Brain microvascular endothelial cell (primary cell): ENCODE data around the gene CORO2A.

Experiments used
- DNase-seq: peaks from one replicate; pipeline ENCODE4 v3.0.0-alpha.2; 2020
- H3K27ac ChIP-seq: fragments of 250-450 bp; sonication (Bioruptor Pico); 2 replicates; pipeline ENCODE4 v1.5.1; 2020; ENCODE audit warnings: mild to moderate bottlenecking, moderate library complexity
- H3K27me3 ChIP-seq: fragments of 250-450 bp; sonication (Bioruptor Pico); replicated peaks from 2 replicates; pipeline ENCODE4 v1.5.1; 2020; ENCODE audit warnings: mild to moderate bottlenecking
- H3K36me3 ChIP-seq: fragments of 250-450 bp; sonication (Bioruptor Pico); replicated peaks from 2 replicates; pipeline ENCODE4 v1.5.1; 2020; ENCODE audit warnings: mild to moderate bottlenecking
- H3K4me3 ChIP-seq: 2 replicates; pipeline ENCODE4 v1.5.1; 2011; ENCODE audit warnings: low read depth, mild to moderate bottlenecking, control low read depth, low read length, moderate library complexity
- in situ Hi-C: cut with HindIII; loops from 2 replicates; pipeline ENCODE4 v1.10.0; 2017; ENCODE audit warnings: low sequenced_read_pairs, low pct_ligation_motif_present
- TF ChIP-seq, protein P1 (sequence below): IDR thresholded peaks from 2 replicates; pipeline ENCODE4 v1.5.1; 2011; ENCODE audit warnings: low read depth, mild to moderate bottlenecking, moderate library complexity, low read length, control low read depth, inconsistent platforms; ENCODE audit errors: missing control alignments

The CORO2A gene

GRCh38 chr9:98147582-98147981 lies 44.9 kb downstream of the CORO2A start:
- Histone ChIP-seq H3K27ac (no peak overlapping the region), H3K4me3 (no peak overlapping the region), H3K27me3 (no peaks in the 10 kb centered on the region), H3K36me3 (no peaks in the 10 kb centered on the region)
- in situ Hi-C loops, result no loop called here
- TF ChIP-seq, protein P1, sequence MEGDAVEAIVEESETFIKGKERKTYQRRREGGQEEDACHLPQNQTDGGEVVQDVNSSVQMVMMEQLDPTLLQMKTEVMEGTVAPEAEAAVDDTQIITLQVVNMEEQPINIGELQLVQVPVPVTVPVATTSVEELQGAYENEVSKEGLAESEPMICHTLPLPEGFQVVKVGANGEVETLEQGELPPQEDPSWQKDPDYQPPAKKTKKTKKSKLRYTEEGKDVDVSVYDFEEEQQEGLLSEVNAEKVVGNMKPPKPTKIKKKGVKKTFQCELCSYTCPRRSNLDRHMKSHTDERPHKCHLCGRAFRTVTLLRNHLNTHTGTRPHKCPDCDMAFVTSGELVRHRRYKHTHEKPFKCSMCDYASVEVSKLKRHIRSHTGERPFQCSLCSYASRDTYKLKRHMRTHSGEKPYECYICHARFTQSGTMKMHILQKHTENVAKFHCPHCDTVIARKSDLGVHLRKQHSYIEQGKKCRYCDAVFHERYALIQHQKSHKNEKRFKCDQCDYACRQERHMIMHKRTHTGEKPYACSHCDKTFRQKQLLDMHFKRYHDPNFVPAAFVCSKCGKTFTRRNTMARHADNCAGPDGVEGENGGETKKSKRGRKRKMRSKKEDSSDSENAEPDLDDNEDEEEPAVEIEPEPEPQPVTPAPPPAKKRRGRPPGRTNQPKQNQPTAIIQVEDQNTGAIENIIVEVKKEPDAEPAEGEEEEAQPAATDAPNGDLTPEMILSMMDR, result no peak
- no peak for DNase-seq

DNA sequence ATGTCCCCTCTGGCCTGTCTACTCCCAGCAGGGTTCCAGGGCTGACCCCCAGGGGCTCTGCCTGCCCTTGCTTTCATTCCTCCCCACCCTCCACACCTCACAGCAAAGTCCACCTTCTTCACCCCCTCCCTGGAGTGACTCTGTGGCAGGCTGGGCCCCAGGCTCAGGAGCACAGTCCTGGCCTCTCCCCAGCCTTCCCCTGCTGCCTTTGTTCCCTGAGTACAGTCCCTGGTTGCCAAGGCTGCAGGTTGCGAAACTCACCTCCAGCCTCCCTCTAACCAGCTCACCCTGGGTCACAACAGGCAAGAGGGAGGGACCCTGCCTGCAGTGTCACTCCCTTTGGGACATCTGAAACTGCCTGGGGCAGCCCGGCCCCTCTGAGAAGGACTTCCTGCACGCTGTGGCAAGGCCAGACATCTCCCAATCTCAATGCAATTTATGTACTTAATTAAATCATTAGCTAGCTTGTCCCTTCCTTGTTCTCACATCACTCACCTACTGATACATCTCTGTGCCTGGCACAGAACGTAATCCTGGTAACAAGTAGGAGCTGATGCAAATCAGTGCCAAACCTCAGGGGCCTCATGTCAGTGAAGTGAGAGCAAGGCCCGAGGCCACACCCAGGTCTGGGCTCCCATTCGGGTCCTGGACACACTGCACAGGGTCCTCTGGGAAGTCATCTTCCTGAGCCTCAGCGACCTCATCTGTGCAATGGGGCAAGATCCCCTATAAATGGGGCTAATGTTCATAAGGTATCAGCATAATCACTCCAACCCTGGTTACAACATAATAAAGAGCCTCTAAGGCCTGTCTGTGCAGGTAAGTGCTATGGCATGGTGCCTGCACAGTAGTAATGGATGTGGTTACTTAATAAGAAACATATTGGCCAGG lies 46.1 kb downstream of the CORO2A start:
- DNase-seq, result no peak
- Histone ChIP-seq H3K4me3 (no peak overlapping the region), H3K27me3 (no peaks in the 10 kb centered on the region), H3K36me3 (no peaks in the 10 kb centered on the region), H3K27ac (no peak overlapping the region)
- in situ Hi-C loops, result no loop called here
- TF ChIP-seq, protein P1, result no peak

GRCh38 chr9:98144631-98145030 lies 47.8 kb downstream of the CORO2A start:
- Histone ChIP-seq H3K36me3 (no peaks in the 10 kb centered on the region), H3K27me3 (no peaks in the 10 kb centered on the region), H3K27ac (no peak overlapping the region), H3K4me3 (no peak overlapping the region)
- in situ Hi-C loops, result no loop called here
- TF ChIP-seq, protein P1, result no peak
- no peak for DNase-seq

DNA sequence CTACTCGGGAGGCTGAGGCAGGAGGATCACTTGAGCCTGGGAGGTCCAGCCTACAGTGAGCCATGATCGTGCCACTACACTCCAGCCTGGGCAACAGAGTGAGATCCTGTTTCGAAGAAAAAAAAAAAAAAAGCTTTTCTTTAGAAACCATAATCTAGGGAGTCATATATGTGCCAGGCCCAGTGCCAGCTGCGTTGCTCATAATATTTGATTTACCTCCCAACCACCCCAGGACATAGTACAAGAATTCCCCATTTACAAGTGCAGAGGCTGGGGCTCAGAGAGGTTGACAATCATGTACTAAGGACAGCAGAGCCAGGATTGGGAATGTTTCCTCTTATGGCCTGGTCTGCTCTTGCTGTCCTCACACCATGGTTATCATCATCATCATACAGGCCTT lies 48.4 kb downstream of the CORO2A start:
- H3K36me3 ChIP-seq, result no peaks in the 10 kb centered on the region
- no peak overlapping the region for H3K4me3 ChIP-seq
- TF ChIP-seq, protein P1, result no peak
- in situ Hi-C loops, result no loop called here
- no peak for DNase-seq
- no peaks in the 10 kb centered on the region for H3K27me3 ChIP-seq
- H3K27ac ChIP-seq, result no peak overlapping the region

- Histone ChIP-seq H3K4me3 (no peak overlapping the region), H3K27ac (no peak overlapping the region), H3K27me3 (no peaks in the 10 kb centered on the region), H3K36me3 (no peaks in the 10 kb centered on the region)
- DNase-seq, result no peak
- TF ChIP-seq, protein P1, result no peak
- in situ Hi-C loops, result no loop called here
Observed at GRCh38 chr9:98142925-98143481, 49.4 kb downstream of the CORO2A start.
